Activated CD8-positive, alpha-beta memory T cell treated with anti-CD3 and anti-CD28 coated beads for 36 hours (primary cell): Measurements from ENCODE around the gene DLL1. TPM values are rescaled to one million over a fixed set of nuclear protein-coding genes. Genes with fewer than 3 reads are reported as not detected.

Source experiments
- CTCF ChIA-PET: fragments of 350-600 bp; sonication (Branson Sonifier 250); formaldehyde crosslinking; loops from one replicate; lab custom pipeline; 2021; ENCODE audit warnings: antibody characterized with exemption; lab: Charles Lee
- POLR2A ChIA-PET: fragments of 350-600 bp; sonication (Branson Sonifier 250); formaldehyde crosslinking; loops from one replicate; lab custom pipeline; 2021; ENCODE audit warnings: antibody characterized with exemption; lab: Charles Lee
- total RNA-seq, 2 experiments: library from RNA; stranded (reverse); gene quantifications; one replicate each; pipeline ENCODE4 v1.2.3, GENCODE V29; 2021

Gene DLL1
- total RNA-seq, 2 experiments from 2014 or later = 0.25 to 0.36 TPM

GRCh38 chr6:170243791-170244291 lies 47.0 kb downstream of the DLL1 start:
- ChIA-PET POLR2A (no interaction called here), CTCF (no interaction called here)

- POLR2A ChIA-PET = no interaction called here
Measured at GRCh38 chr6:170243386-170243785, 47.5 kb downstream of the DLL1 start.

DNA sequence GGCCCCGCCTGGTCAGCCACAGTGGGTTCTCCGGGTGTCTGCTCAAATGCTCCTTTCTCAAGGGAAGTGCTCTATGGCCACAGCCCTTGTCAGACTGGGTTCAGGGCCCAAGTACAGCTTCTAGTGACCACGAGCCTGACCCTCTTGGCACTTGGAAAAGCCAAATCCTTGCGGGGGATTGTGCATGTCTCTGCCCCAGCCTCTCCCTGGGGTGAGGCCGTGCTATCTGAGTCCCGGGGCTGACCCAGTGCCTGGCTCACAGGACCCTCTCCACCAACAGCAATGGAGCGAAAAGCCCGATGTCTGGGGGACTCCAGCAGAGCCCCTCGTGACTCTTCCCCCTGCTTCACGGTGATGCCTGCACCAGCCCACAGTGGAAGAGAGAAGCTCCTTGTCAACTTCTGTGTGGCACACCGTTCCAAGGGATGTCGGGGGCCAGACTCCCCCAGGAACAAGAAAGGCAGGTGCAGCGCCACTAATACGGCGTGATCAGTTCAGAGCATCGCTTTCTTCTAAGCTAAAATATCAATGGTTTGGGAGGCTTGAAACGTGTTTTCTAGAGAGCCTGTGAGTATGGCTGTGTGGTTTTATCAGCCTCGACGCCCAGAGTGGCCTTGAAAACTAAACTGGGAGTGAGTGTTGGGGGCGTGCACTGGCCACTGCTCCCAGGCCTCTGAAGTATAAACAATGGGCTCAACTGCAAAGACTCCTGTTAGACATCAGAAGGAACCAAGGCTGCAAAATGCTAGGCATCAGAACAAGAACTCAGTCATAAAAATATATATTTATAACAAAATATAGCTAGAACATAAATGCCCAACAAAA lies 51.9 kb downstream of the DLL1 start:
- CTCF ChIA-PET = no interaction called here
- POLR2A ChIA-PET = no interaction called here

More at GRCh38 chr6:170243386-170243785, 47.5 kb downstream of the DLL1 start:
- CTCF ChIA-PET = no interaction called here

DNA sequence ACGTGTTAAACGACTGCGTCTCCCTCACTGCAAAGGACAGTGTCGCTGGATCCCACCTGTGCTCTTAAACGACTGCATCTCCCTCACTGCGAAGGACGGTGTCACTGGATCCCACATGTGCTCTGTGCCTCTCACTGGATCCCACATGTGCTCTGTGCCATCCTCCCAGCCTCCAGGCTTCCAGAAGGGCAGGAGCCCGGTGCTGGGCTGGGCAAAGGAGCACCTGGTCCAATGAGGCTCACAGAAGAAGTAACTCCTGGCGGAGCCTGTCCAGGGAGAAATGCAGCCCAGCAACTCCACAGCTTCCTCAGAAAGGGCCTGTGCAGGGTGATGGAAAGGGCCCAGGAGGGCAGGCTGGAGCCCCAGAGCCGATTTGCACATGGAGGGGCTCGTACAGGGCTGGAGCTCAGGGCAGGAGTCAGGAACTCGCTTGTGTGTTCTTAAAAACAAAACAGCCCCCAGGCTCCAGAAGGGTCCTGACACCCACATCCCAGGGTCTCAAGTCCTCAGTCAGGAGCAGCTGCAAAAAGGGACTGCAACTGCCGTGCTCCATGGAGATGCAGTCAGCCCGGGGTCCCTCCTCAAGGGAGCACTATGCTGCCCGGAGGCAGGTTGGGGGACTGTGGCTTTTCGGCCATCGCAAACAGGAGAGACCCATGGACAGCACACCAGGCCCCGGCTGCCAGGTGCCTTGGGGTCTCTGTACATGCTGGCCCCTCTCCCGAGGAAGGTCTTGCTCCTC lies 52.7 kb downstream of the DLL1 start:
- CTCF ChIA-PET = no interaction called here
- POLR2A ChIA-PET = no interaction called here

DNA sequence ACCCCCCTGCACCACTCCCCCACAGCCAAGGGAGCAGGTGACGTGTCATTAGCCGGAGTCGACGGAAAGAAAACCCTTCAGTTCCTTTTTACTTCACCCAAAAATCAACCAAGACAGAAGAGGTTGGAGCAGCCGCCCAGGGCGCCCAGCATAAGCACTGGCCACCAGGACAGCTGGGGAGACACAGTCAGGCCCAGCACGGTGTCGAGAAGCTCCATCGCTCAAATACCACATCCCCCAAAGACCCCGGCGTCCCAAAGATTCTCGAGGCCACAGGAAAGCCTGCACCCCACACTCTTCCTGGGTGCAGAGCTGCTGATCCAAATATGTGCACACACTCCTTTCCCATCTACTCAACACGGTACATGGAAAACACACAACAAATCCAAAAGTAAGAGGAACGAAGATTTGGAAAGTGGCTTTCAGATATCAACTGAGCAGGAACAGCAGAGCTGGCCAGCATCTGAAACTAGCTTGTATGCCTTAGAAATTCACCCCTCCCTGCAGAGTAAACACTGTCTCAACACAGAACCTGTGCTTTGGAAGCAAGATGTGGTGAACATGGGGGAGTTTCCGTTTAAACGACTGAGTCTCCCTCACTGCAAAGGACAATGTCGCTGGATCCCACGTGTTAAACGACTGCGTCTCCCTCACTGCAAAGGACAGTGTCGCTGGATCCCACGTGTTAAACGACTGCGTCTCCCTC lies 54.6 kb downstream of the DLL1 start:
- ChIA-PET CTCF (no interaction called here), POLR2A (no interaction called here)

DNA sequence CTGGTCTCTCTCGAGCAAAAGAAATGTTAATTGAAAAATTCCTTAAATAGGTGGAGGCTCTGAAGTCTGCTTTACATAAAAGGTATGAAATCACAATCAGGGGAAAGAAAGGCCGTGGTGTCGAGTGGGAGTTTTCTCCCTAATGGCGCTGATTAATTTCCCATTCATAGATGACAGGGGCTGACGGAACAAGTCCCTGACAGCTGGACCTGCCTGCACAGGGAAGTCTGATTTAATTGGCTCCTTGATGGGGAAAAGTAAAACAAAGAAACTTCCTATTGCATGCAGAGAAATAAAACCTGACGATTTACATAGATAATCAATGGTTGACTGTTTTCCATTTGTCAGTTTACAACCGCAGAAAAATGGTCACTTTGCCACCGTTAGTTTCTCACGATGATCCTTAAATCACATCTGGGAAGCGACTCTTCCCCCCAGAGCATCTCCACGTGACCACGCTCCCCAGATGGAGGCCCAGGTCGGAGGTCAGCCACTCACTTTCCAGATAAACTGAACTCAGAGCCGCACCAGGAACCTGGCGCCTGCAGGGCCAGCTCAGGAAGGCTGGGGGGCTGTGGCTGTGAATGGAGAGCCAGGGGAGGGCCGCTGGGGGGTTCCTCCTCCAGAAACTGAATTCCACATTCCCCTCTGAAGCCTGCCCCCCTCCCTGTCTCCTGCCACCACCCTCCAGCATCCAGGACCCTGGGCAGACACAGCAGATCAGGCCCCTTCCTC lies 55.3 kb downstream of the DLL1 start:
- CTCF ChIA-PET = no interaction called here
- POLR2A ChIA-PET = no interaction called here

DNA sequence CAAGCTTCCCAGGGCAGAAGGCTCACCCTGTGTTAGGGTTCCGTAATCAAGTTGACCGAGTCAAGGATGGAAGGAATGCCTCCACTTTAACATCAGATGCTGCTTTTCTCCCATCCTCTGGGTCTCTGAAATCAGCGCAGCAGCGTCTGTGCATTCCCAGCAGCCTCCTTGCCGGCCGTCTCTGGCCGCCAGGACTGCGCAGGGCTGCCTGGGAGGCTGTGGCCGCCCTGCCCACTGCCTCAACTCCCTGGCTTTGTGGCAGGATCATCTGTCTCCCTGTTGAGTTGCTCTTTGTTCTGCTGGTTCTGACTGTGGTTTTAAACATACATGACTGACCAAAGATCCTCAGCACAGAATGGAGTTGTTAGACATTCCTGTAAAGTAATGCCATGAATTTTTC lies 56.5 kb downstream of the DLL1 start:
- POLR2A ChIA-PET = no interaction called here
- CTCF ChIA-PET = no interaction called here

DNA sequence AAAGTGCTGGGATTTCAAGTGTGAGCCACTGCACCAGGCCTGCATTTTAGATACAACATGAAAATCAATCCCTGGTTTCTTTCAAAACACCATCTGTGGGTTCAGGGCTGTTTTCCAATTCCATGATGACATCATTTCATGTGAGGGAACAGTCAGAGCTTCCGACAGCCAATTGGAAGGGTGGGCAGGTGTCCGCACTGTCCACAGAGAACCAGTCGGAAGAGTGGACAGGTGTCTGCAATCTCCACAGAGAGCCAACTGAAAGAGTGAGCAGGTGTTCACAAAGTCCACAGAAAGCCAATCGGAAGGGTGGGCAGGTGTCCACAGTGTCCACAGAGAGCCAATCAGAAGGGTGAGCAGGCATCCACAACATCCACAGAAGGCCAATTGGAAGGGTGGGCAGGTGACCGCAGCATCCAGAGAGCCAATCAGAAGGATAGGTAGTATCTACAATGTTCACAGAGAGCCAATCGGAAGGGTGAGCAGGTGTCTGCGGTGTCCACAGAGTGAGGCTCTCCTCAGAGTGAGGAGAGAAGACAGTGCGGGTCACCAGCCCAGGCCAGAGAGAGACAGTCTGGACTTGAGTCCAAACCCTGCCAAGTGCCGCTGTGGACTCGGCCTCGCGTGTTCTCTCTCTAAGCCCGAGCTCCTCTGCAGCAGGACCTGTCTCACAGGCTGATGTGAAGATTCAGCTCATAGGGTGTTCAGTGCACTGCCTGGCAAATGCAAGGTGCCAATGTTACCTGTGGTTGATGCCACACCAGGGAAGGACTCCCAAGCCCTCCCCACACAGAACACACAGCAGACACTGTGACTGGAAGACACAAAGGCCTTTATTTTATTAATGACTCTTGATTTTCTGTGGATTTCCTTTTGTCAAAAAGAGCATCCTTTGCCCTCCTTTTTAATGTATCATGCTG lies 57.3 kb downstream of the DLL1 start:
- ChIA-PET CTCF (no interaction called here), POLR2A (no interaction called here)

Other genes starting within 250 kb of the DLL1 start
- gene FAM120B, start 15.7 kb upstream of the DLL1 start, total RNA-seq = 10 to 100 TPM; 17.2 TPM